ENCODE results near the gene ABCA5.

DNA sequence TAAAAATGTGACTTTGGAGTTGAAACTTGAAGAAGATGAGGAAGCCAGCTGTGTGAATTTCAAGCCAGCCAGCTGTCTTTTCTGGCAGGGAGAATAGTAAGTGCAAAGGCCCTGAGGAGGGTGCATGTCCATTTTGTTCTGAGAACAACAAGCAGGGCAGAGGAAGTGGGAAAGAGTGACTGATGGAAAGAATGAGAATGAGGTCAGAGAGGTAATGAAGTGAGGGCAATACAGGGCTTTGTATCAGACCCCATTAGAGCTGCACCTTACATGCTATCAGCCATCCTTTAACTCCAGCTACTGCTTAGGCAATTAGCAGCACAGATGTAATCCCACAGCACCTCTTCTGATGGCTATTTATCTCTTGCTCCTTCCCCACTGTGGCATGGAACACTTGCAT lies 34.2 kb upstream of the ABCA5 start:
- no peak for TF ChIP-seq POLR2A (IDR thresholded peaks at IDR 0.05)
- TF ChIP-seq, protein P1, sequence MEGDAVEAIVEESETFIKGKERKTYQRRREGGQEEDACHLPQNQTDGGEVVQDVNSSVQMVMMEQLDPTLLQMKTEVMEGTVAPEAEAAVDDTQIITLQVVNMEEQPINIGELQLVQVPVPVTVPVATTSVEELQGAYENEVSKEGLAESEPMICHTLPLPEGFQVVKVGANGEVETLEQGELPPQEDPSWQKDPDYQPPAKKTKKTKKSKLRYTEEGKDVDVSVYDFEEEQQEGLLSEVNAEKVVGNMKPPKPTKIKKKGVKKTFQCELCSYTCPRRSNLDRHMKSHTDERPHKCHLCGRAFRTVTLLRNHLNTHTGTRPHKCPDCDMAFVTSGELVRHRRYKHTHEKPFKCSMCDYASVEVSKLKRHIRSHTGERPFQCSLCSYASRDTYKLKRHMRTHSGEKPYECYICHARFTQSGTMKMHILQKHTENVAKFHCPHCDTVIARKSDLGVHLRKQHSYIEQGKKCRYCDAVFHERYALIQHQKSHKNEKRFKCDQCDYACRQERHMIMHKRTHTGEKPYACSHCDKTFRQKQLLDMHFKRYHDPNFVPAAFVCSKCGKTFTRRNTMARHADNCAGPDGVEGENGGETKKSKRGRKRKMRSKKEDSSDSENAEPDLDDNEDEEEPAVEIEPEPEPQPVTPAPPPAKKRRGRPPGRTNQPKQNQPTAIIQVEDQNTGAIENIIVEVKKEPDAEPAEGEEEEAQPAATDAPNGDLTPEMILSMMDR (IDR thresholded peaks at IDR 0.05), result no peak
